Transverse colon (tissue), 4 donors: ENCODE results near the gene TRAPPC10. TPM values are rescaled to one million over a fixed set of nuclear protein-coding genes. Genes with fewer than 3 reads are reported as not detected.

ENCODE experiments used
- DNase-seq: peaks from one replicate; pipeline ENCODE4 v3.0.0-alpha.2; 2019
- H3K27ac ChIP-seq, 4 donors: fragments of 200-600 bp; sonication (generic); 2 replicates each; pipeline ENCODE4 v1.5.1; 2016 to 2018; ENCODE audit warnings: inconsistent platforms in 4 of 4
- H3K27me3 ChIP-seq: fragments of 200-600 bp; sonication (generic); 2 replicates; pipeline ENCODE4 v1.5.1; 2017; ENCODE audit warnings: inconsistent platforms
- H3K36me3 ChIP-seq, 4 donors: fragments of 200-600 bp; sonication (generic); 2 replicates each; pipeline ENCODE4 v1.5.1; 2017 to 2019; ENCODE audit warnings: inconsistent platforms in 4 of 4
- H3K4me1 ChIP-seq, 4 donors: fragments of 200-600 bp; sonication (generic); 2 replicates each; pipeline ENCODE4 v1.5.1; 2017 to 2020; ENCODE audit warnings: inconsistent platforms in 4 of 4
- H3K4me3 ChIP-seq, 4 donors: fragments of 200-600 bp; sonication (generic); 1 replicate in 1 of 4; 2 replicates in 3 of 4; pipeline versions ENCODE4 v1.5.1 to v1.6.1; 2017 to 2019; ENCODE audit warnings: inconsistent platforms in 4 of 4
- H3K9me3 ChIP-seq, 2 donors: fragments of 200-600 bp; sonication (generic); 2 replicates each; pipeline ENCODE4 v1.5.1; 2017 to 2019; ENCODE audit warnings: inconsistent platforms in 2 of 2
- EP300 ChIP-seq: sonication (generic); formaldehyde crosslinking; IDR thresholded peaks from one replicate; pipeline ENCODE4 v1.6.1; 2017; ENCODE audit warnings: antibody characterized with exemption, low read depth
- POLR2A ChIP-seq: fragments of 450-650 bp; IDR thresholded peaks from one replicate; pipeline ENCODE4 v1.6.1; 2016; ENCODE audit warnings: antibody characterized with exemption, mild to moderate bottlenecking, moderate library complexity
- POLR2AphosphoS5 ChIP-seq, 3 donors: sonication (generic); formaldehyde crosslinking; IDR thresholded peaks; one replicate each; pipeline ENCODE4 v1.6.1; 2016; ENCODE audit warnings: antibody characterized with exemption in 3 of 3
- WGBS, 2 donors: methylation state at CpG; one replicate each; pipeline ENCODE4 v1.1.5; 2018; ENCODE audit warnings: low coverage in 1 of 2; 5-methylcytosine and 5-hydroxymethylcytosine counted together
- in situ Hi-C, 4 donors: fragments of 200-750 bp; cut with MboI; loops; one replicate each; pipeline versions ENCODE4 v1.15.0 to v1.15.1; 2017; ENCODE audit warnings: low sequenced_read_pairs in 3 of 4, low pct_ligation_motif_present in 1 of 4, low pct_unique_long_range_greater_than_20kb in 1 of 4
- intact Hi-C: fragments of 100-400 bp; cut with DNase I; formaldehyde crosslinking; loops from one replicate; pipeline ENCODE4 v1.15.1; 2023; ENCODE audit warnings: low total_unique reads
- total RNA-seq, 4 donors: library from RNA; depleted of rRNA; stranded (reverse); fragments of >200 nt; gene quantifications; one replicate each; pipeline ENCODE4 v1.1.0, GENCODE V29; 2016
- TF ChIP-seq, protein P1 (sequence below), 5 experiments: fragments of 200-600 bp in 3 of 5; fragments of 450-650 bp in 2 of 5; sonication (generic) in 3 of 5; IDR thresholded peaks; 1 replicate in 2 of 5; 2 replicates in 3 of 5; pipeline ENCODE4 v1.5.1; 2016 to 2017; ENCODE audit warnings: antibody characterized with exemption in 5 of 5, inconsistent platforms in 3 of 5, mild to moderate bottlenecking in 2 of 5, moderate library complexity in 1 of 5

Gene TRAPPC10
- total RNA-seq, 4 donors from 2014 or later: 71.0 to 81.5 (median 79.8) TPM

DNA sequence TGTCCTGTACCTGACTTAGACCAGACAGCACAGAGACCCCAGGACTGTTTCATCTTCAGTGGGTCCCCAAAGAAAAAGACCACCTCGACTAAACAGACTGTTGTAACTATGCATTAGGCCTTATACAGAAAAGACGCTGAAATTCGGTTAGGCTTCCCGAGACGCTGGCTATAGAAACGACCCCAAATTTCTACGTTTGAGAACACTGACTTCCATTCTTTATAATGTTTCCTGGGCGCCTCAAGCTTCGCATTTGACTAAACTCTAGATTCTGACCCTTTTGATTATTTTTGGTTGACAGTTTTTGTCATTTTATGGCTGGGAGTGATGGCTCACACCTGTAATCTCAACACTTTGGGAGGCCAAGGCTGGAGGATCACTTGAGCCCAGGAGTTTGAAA, 986 bp upstream of the TRAPPC10 start:
- intact Hi-C loops: no loop called here
- TF ChIP-seq POLR2A: no peak
- no peak for TF ChIP-seq EP300
- TF ChIP-seq, protein P1, sequence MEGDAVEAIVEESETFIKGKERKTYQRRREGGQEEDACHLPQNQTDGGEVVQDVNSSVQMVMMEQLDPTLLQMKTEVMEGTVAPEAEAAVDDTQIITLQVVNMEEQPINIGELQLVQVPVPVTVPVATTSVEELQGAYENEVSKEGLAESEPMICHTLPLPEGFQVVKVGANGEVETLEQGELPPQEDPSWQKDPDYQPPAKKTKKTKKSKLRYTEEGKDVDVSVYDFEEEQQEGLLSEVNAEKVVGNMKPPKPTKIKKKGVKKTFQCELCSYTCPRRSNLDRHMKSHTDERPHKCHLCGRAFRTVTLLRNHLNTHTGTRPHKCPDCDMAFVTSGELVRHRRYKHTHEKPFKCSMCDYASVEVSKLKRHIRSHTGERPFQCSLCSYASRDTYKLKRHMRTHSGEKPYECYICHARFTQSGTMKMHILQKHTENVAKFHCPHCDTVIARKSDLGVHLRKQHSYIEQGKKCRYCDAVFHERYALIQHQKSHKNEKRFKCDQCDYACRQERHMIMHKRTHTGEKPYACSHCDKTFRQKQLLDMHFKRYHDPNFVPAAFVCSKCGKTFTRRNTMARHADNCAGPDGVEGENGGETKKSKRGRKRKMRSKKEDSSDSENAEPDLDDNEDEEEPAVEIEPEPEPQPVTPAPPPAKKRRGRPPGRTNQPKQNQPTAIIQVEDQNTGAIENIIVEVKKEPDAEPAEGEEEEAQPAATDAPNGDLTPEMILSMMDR (IDR thresholded peaks at IDR 0.05): no peak
- no peak for TF ChIP-seq POLR2AphosphoS5 (IDR thresholded peaks at IDR 0.05)

DNA sequence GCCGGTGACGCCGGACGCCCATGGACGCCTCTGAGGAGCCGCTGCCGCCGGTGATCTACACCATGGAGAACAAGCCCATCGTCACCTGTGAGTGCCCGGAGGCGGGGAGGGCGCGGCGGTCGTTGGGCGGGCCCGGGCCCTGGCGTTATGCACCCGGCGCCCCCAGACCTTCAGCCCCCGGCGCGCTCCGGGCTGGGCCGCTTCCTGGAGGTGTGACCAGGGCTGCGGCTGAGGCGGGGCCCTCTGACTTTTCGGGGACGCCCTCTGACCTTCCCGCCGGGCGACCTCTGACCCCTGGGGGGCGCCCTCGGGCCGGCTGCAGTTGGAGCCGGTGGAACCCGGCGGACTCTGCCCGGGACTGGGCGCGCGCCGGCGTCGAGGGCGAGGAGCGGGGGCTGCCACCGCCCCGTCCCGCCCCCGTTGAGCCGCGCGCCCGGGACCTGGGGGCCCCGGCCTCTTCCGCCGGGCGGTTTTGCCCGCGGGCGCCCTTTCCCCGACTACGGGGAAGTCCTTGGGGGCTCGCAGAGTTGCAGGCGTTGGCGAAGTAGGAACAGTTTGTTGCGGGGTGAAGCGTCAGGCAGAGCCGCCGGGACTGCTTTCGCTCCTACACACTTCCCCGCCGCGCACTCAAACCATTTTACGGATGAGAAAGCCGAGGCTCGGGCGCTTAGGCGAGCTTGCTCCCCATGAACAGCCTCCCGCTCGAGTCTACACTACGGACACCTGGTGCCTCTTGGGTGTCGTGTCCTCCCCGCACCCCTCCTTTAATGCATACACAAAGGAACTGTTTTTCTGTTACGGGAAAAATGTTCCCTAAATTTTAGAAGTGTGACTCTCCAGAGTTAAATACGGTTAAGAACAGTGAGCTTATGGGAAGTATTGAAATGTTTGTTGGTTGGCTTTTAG, 618 bp downstream of the TRAPPC10 start:
- Histone ChIP-seq H3K4me3 (peak overlapping the region; percentile 70 to 99 (median 94)), H3K4me1 (peaks cover 11 to 45% (median 27%) of the 10 kb centered on the region in 4 donors), H3K27ac (peak overlapping the region; percentile 89 to 100 (median 97)), H3K9me3 (no peaks in the 10 kb centered on the region), H3K27me3 (no peaks in the 10 kb centered on the region), H3K36me3 (no peaks in the 10 kb centered on the region)
- in situ Hi-C loops (no loop called here), intact Hi-C loops (no loop called here)
- 0 to 1% methylated on average over 1 to 39 of the region's 87 CpGs for WGBS, 2 donors
- TF ChIP-seq POLR2AphosphoS5 (IDR thresholded peaks at IDR 0.05): peak in 1 of 3 donors; percentile 2
- no peak for TF ChIP-seq EP300
- TF ChIP-seq, protein P1 (IDR thresholded peaks at IDR 0.05): peak in 1 of 5 experiments; percentile 16
- TF ChIP-seq POLR2A: no peak
- DNase-seq: peak; percentile 83

More for the DNA sequence above, 986 bp upstream of the TRAPPC10 start:
- in situ Hi-C loops: no loop called here
- Histone ChIP-seq H3K36me3 (no peaks in the 10 kb centered on the region), H3K9me3 (no peaks in the 10 kb centered on the region), H3K4me3 (peak overlapping the region in 3 of 4 donors; percentile 70 to 99 (median 92)), H3K27ac (peak overlapping the region; percentile 89 to 100 (median 97)), H3K27me3 (no peaks in the 10 kb centered on the region), H3K4me1 (peaks cover 11 to 45% (median 27%) of the 10 kb centered on the region in 4 donors)
- 66 to 80% methylated on average over 9 of the region's 9 CpGs for WGBS, 2 donors
- no peak for DNase-seq

DNA sequence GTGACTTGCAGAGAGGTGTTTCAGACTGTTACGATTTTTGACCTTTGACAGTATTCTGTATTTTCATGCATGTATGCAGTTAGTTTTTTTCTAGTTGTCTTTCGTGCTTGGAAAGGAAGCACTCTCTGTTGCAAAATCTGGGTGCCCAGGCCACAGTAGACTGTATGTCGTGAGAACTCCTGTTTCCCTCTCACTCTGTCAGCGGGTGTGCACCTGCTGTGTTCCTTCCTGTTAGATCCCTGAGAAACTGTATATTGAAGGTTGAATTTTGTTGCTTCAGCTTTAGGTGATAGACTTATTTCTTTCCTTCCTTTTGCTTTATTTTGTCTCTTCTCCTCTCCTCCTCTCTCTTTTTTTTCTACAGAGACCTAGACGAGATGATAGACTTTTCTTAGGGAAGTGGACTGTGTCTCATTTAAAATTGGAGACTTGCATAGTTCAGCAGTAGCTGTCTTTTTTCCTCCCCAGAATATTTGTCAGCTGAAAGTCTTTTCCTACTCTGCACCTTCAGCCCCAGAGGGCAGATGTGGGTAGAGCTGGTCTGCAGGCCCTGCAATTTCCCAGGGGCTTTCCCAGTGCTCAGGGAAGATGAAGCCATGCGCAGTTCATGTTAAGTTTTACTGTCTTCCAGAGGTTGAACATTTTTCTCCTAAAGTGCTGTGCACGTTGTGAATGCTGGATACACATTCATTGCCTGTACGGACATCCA, 1.4 kb downstream of the TRAPPC10 start:
- H3K4me3 ChIP-seq: peak overlapping the region in 3 of 4 donors; percentile 70 to 99 (median 92)
- WGBS, 2 donors: 10 to 13% methylated on average over 6 to 8 of the region's 8 CpGs
- intact Hi-C loops: no loop called here
- peak overlapping the region; percentile 89 to 100 (median 97) for H3K27ac ChIP-seq
- TF ChIP-seq, protein P1 (IDR thresholded peaks at IDR 0.05): no peak
- TF ChIP-seq POLR2AphosphoS5 (IDR thresholded peaks at IDR 0.05) (no peak), EP300 (no peak), POLR2A (no peak)
- no peaks in the 10 kb centered on the region for H3K9me3 ChIP-seq
- H3K36me3 ChIP-seq: no peaks in the 10 kb centered on the region
- in situ Hi-C loops: no loop called here
- no peaks in the 10 kb centered on the region for H3K27me3 ChIP-seq
- peak; percentile 23 for DNase-seq
- peaks cover 11 to 52% (median 27%) of the 10 kb centered on the region in 4 donors for H3K4me1 ChIP-seq

DNA sequence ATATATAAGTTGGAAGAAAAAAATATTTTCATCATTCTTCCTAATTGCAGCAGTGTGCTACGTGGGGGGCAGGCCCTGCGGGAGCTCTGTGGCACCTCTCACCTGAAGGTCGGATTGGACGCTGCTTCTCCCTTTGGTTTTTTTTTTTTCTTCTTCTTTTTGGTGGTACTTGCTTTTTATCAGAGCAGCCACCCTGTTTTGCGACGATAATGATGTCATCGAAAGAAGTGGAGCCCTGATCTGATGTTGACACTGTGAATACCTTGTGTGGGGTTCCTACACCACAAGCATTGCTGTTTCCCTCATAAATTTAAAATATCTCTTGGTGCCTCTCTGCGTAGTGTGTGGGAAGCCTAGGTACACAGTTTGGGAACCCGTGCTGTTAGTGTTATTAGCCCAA, 5.5 kb downstream of the TRAPPC10 start:
- TF ChIP-seq POLR2A: no peak
- TF ChIP-seq, protein P1 (IDR thresholded peaks at IDR 0.05): no peak
- TF ChIP-seq POLR2AphosphoS5 (IDR thresholded peaks at IDR 0.05): no peak
- no peak for TF ChIP-seq EP300
- H3K9me3 ChIP-seq: no peaks in the 10 kb centered on the region
- no peak overlapping the region for H3K27ac ChIP-seq
- in situ Hi-C loops: no loop called here
- no peak overlapping the region for H3K4me3 ChIP-seq
- no peaks in the 10 kb centered on the region for H3K27me3 ChIP-seq
- intact Hi-C loops: no loop called here
- peaks cover 11 to 77% (median 27%) of the 10 kb centered on the region in 4 donors for H3K4me1 ChIP-seq
- 91 to 93% methylated on average over 8 to 9 of the region's 9 CpGs for WGBS, 2 donors
- no peak for DNase-seq
- no peaks in the 10 kb centered on the region for H3K36me3 ChIP-seq
